DMS53 treated with DMSO at 0.1 percent for 48 hours (cell line): ENCODE measurements around the gene MYLK.
"Not testable (repeated sequence)": the region's sequence is repeated elsewhere in the genome, so short reads cannot be mapped to it uniquely, and the experiment has no call there.

Experiments used
- DNase-seq: peaks from one replicate; lab custom pipeline; 2025; ENCODE audit not compliant: unreplicated experiment; lab: John Stamatoyannopoulos, UW

Gene MYLK

DNA sequence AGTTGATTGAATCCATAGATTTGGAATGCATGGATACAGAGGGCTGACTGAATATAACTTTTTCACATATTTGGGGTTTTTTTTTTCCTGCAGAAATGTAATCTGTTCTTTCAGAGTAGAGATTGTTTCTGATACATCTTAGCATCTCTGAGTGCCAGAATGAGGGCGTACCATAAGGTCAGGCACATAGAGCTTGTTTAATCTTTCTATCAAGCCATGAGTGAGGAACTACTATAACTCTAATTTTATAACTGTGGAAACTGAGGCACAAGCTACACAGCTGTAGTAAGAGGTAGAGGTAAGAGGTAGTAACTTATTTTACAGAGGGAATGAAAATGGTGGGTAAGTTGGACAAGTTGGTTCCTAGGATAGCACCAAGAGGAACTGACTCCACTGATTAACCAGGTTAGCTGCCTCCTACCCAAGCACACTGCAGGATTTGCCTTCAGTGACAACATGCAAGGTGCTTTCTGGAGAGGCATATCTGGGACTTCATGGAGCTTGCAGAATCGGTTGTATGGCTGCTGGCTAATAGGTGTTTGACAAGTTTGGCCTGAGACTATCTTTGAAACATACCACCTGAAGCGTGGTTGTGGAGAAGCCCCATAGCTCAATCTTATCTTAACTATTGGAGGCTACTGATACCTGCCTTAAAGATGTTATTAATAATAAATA is 275.7 kb downstream of the MYLK start:
- DNase-seq, result no peak

DNA sequence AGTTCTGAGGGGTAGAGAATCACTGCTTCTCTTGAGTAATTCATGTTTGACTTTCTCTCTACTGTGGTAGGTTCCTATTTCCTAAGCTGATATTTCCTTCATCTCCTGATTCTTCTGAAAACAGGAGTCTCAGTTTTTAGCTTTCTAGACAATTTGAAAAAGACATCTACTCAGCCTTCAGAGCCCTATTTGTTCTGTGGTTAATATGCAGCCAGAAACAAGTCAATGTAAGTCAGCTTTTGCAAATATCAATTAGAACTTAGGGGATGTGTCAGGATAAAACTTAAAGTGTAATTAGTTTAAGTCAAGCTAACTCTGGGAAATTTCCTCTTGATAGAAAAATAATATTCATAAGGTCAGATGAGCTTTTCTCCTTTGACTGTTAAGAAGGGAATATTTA is 277.6 kb downstream of the MYLK start:
- DNase-seq, result no peak

DNA sequence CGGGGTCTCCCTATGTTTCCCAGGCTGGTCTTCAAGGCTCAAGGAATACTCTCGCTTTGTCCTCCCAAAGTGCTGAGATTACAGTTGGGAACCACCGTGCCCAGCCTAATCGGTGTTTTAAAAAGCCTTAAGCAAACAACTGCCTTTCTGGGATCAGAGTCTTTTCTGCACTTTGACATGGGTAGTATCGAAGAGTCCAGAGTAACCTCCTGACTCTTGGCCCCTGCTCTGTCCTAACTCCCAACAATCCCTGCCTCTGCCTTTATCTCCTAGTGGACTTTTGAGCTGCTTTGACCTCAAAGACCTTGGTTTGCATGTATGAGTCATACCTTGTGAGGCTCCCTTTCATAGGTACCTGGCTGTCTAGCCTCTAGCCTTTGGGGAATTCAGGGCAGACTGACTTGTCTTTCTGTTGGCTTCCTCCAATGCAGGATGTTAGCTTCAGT is 278.3 kb downstream of the MYLK start:
- peak; percentile 66 for DNase-seq

DNA sequence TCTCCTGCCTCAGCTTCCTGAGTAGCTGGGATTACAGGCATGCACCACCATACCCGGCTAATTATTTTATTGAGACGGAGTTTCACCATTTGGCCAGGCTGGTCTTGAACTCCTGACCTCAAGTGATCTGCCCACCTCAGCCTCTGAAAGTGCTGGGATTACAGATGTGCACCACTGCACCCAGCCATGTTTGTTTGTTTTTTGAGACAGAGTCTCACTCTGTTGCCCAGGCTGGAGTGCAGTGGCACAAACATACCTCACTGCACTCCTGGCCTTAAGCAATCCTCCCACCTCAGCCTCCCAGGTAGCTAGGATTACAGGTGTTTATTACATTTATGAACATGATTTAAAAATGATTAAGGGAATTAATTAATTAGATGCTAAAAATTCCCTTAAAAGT is 281.0 kb downstream of the MYLK start:
- not testable (repeated sequence) for DNase-seq

DNA sequence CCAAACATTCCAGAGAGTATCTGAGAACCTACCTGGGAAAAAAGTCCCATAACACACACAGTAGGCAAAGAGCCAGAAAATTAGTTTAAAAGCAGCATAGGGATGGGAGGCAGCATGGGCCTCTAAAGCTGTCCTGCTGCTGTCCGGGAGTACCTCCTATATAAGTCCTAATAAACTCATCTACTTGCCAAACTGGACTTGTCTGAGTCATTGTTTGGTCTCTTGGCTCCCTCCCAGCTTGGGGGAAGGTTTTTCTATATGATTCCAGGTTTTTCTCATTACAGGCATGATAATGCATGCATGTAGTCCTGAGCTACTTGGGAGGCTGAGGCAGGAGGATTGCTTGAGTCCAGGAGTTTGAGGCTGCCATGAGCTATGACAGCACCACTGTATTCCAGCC is 281.8 kb downstream of the MYLK start:
- DNase-seq, result peak; percentile 69

DNA sequence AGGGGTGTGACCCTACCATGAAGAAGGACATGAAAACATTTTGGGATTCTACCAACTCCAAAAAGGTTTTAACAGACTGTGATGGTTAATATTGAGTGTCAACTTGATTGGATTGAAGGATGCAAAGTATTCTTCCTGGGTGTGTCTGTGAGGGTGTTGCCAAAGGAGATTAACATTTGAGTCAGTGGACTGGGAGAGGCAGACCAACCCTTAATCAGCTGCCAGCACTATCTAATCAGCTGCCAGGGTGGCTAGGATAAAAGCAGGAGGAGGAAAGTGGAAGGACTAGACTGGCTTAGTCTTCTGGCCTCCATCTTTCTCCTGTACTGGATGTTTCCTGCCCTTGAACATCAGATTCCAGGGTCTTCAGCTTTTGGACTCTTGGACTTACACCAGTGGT is 283.3 kb downstream of the MYLK start:
- DNase-seq, result not testable (repeated sequence)

DNA sequence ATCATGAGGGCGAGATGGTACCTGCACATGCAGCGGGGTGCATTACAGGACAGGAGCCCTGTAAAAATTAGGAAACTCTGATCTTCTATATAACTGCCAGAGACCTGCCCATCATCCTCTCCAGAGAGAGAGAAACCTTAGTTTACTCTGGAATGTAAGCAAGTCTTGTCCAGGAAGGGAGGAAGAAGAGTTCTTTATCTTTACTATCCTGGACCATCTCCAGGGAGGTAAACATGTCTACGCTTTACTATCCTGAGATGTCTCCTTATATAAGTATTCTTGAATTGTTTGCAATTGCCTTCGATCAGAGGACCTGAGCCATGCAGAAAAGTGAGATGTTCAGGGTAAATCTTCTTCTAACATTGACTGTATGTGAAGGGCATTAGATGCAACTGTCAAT is 286.6 kb downstream of the MYLK start:
- no peak for DNase-seq

DNA sequence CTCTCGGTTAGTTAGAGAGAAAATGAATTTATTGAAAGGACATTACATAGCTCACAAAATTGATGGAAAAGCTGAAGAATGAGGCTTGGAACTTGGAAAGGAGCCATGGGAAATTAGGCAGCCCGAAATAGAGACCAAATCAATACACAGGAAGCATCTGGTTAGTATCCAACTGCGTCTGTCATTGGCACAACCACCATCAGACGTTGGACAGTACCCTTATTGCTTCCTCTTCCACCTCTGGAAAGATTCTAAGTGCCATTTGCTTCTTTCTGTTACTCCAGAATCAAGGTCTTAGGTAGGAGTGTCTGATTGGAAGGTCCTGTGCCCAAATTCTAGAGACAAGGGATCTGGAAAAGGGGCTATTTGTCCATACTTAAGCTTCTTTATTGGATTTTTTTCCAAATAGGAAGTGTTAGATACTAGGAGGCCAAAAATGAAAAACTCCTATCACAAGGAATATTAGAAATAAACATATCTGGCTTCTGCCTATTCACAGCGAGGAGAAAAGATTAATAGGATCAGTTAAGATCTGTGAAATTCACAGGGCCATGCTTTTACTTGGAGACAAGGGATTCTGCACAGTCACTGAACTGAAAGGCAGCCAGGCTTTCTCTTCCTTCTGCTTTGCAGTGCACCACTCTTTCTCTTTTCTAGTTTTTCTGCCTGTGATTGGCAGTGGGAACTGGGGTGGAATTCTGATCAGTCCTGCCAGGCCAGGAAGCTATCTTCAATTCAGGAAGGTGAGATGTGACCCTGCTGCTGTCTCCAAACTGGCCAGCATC is 288.5 kb downstream of the MYLK start:
- DNase-seq, result no peak

DNA sequence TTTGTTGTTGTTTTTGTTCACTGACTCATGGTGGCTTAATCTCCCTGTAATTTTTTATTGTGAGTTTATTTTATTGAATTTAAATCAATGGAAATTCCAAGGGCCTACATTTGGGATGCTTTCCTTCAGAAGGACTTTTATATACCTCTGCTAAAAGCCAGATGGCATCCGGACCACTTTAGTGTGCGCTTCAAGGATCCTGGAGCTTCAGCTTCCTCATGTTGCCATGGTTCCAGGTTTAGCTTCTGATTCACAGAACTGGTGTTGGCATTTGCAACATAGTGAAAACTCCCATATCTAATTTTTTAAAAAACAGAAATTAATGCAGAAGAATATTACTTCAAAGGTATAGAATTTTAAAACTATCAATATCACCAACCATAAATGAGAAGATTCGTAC is 290.8 kb downstream of the MYLK start:
- no peak for DNase-seq

DNA sequence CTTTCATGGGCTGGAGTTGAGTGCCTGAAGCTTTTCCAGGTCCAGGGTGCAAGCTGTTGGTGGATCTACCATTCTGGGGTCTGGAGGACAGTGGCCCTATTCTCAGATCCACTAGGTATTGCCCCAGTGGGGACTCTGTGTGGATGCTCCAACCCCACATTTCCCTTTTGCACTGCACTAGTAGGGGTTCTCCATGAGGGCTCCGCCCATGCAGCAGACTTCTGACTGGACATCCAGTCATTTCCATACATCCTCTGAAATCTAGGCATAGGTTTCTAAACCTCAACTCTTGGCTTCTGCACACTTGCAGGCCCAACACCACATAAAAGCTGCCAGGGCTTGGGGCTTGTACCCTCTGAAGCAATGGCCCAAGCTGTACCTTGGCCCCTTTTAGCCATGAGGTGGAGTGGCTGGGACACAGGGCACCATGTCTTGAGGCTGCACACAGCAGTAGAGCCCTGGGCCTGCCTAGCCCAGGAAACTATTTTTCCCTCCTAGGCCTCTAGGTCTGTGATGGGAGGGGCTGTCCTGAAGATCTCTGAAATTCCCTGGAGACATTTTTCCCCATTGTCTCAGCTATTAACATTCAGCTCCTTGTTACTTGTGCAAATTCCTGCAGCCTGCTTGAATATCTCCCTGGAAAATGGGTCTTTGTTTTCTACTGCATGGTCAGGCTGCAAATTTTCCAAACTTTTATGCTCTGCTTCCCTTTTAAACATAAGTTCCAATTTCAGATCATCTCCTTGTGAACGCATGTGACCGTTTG is 293.3 kb downstream of the MYLK start:
- DNase-seq, result no peak

DNA sequence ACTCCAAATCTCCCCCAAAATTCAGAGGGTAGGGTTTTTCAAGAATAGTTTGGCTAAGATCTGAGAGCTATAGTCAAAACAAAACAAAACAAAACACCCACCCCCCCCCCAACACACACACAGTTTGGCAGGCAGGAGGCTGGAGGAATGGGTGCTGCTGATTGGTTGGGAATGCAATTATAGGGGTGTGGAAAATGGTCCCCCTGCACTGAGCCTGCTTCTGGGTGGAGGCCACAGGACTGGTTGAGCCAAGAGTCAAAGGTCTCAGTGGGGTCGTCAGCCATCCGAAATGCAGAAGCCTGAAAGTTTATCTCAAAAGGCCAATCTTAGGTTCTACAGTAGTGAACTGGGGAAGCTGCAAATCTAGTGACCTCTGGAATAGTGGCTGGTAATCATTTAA is 296.7 kb downstream of the MYLK start:
- DNase-seq, result no peak

DNA sequence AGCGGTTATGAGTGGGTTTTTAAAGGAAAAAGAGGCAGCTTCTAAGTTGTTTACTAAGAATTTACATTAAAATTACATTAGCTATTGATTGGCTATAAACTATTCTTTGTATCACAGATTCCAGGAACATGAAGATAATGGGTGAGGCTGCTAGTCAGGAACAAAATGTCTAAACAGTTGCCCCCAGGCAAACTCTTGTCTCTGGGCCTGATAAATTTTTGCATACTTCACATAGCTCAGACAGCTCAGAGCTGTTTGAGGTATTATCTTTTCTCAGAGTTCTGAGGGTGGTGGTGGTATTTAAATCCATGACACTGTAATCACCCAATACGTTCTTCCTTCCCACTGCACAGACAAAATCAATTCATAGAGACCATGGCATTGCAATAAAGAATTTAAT is 297.2 kb downstream of the MYLK start:
- DNase-seq, result no peak

DNA sequence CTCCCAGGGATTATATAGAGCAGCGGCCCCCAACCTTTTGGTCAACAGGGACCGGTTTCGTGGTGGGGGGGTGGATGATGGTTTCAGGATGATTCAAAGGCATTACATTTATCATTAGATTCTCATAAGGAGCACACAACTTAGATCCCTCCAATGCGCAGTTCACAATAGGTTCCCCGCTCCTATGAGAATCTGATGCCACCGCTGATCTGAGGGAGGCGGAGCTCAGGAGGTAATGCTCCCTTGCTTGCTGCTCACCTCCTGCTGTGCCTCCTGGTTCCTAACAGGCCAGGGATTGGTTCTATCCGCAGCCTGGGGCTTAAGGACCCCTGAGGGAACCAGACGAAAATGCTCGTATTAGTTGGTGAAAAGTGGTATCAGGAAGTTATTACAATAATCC is 298.0 kb downstream of the MYLK start:
- DNase-seq, result peak; percentile 36

DNA sequence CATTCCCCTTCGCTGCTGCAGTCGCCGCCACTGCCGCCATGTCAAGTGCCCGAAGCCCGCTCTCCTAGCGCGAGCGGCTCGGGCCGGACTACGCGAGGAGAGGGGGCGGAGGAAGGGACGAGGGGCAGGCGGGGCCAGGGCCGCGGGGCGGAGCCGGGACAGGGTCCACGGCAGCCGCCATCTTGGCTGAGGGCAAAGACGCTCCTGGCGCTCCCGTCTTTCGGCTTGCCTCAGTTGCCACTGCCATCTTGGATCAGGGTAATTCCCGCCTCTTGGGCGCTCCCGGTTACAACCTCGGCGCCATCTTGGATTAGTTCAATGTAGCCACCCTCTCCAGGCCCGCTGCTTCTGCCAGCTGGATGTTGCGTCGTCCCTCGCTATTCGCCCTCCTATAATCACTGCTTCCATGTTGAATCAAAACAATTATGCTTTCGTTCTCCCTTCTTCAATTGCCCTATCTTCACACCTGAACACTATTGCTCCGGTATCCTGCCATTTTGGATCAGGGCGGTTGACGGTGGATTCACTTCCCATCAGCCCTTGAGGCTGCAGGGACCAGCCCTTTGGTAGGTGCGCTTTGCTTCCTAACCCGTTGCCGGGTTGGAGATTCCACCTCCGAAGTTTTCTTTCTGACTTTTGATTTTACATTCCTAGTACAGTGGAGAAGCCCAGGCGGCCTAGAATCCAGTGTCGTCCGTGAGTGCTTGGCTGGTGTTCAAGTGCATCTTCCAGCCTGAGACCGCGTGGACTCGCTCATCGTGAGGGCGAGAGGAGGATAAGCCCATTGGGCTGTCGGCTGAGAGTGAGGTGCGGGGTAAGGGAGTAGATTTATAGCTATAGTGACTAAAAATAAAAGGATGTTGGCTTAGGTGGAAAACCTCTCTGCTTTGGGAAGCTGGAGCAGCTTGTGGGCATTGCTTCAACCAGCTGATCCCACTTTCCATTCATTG is 298.9 kb downstream of the MYLK start, which contains the start of gene HACD2:
HACD2 (minus strand) TSS at position 66 of the 950 bp plus-strand sequence; CDS start at position 40, 26 bp downstream.
- DNase-seq, result peak; percentile 94

DNA sequence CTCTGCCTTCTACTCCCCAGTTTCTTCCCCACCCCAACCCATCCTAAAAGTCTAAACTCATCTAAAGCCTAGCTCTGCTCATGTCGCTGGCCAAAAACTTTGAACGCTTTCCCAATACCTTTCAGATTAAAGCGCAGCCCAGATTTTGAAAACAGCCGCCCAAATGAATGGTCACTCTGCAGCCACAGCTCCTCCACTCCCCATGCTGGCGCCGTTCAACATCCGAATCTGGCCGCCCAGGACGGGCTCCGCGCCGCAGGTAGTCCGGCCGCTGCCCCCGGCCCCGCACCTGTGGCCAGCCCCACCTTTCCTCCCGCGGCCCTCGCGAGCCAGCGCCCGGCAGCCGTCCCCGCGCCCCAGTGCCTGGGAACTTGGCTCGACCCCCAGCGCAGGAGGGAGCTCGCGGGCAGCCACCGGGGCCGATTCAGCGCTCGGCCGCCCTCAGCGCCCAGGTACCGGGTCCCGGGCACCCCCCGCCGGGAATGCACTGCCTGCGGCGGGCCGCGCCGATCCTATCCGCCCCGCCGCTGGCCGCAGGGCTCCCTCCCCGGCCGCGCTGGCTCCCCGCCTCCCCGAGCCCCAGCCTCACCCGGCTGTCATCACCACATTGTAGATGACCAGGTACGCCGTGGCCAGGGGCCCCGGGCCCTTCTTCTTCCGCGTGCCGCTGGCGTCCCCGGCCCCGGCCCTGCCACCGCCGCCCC is 299.7 kb downstream of the MYLK start:
- peak; percentile 34 for DNase-seq

DNA sequence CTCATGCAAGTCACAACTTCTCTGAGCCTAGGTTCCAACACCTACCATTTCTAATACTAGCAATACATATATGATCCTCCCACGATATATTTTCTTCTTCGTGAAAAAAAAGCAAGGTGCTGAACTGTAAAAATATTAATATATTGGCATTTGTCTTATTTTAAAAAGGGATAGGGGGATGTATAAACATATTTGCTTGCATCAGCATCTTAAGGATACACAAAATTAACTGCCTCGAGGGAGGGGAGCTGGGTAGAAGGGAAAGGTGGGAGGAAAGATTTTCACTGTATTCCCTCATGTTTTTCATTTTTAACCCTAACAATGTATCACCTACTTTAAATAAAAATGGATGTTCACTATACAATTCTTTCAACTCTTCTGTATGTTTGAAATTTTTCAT is 300.6 kb downstream of the MYLK start:
- no peak for DNase-seq

DNA sequence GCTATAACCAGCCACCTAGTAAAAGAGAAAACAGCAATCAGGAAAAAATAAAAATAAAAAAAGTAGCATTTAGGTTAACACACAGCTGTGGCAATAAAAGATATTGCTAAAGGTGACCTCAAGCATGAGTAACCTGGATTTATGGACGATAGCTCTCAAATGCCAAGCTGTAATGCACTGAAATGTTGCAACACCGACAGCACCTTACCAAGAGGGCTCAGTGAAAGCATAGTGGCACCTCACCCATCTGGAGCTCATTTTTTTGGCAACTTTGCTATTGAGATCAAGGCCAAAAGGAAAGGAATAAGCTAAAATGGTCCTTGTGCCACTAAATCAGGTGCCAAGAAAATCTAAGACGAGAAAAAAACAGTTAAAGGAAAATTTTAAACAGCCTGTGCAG is 301.8 kb downstream of the MYLK start:
- DNase-seq, result no peak

DNA sequence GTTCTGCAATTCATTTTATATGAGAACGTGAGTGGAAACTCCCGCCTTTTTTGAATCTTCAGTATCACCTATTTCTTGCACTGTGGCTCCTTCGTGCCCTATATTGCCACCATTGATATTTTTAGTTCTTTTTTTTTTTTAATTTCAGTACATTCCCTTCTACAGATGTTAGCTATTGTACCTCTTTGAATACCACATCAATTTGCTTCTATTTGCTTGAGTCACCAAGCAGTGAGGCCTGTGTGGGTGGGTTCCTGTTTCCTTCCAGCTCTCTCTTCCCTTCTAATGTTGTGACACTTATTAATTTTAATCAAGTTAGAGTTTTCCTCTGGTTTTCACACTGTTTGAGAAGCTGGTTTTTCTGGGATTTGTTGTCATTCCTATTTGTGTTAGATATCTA is 308.0 kb downstream of the MYLK start:
- no peak for DNase-seq

DNA sequence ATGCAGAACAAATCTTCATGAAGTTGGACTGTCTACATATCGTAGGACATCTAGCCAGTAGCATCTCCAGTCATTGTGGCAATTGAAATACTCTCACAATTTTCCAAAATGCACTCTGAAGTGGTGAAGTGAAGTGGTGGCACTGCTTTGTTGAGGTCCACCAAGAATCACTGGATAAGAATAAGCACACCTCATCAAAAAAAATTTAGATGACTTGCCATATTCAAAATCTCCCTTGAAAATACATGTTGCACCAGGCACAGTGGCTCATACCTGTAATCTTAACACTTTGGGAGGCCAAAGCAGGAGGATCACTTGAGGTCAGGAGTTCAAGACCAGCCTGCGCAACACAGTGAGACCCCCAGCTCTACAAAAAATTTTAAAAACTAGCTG is 312.2 kb downstream of the MYLK start:
- DNase-seq, result no peak
